Lung (tissue), 12 donors: ENCODE measurements around the gene CACNB4. TPM values are rescaled to one million over a fixed set of nuclear protein-coding genes. Genes with fewer than 3 reads are reported as not detected.

ENCODE experiments used
- ATAC-seq: fragments of 200-7000 bp; cut with Tn5 transposase; one replicate; pipeline ENCODE4 v1.9.1; 2020; ENCODE audit warnings: moderate number of reproducible peaks; ENCODE audit not compliant: insufficient read depth, low FRiP score
- DNase-seq, 3 donors: peaks; one replicate each; pipeline ENCODE4 v3.0.0-alpha.2; 2013 to 2017
- H3K27ac ChIP-seq, 2 donors: one replicate each; pipeline ENCODE4 v1.5.1; 2013; ENCODE audit warnings: mild to moderate bottlenecking in 2 of 2, moderate library complexity in 2 of 2, control low read depth in 1 of 2, inconsistent platforms in 1 of 2, low read depth in 1 of 2, low read length in 1 of 2
- H3K27me3 ChIP-seq, 3 donors: one replicate each; pipeline ENCODE4 v1.5.1; 2013; ENCODE audit warnings: low read length in 2 of 3; ENCODE audit not compliant: control insufficient read depth in 3 of 3, insufficient read depth in 3 of 3
- H3K36me3 ChIP-seq, 4 donors: one replicate each; pipeline ENCODE4 v1.5.1; 2013; ENCODE audit warnings: low read length in 4 of 4, mild to moderate bottlenecking in 1 of 4, moderate library complexity in 1 of 4; ENCODE audit not compliant: control insufficient read depth in 4 of 4, insufficient read depth in 4 of 4
- H3K4me1 ChIP-seq, 5 donors: one replicate each; pipeline ENCODE4 v1.5.1; 2013; ENCODE audit warnings: low read length in 5 of 5, mild to moderate bottlenecking in 2 of 5, moderate library complexity in 1 of 5; ENCODE audit not compliant: control insufficient read depth in 5 of 5, insufficient read depth in 5 of 5
- H3K4me3 ChIP-seq: one replicate; pipeline ENCODE4 v1.5.1; 2013; ENCODE audit warnings: mild to moderate bottlenecking, control low read depth, moderate library complexity
- H3K9ac ChIP-seq, 2 donors: one replicate each; pipeline ENCODE4 v1.5.1; 2013; ENCODE audit warnings: low read length in 2 of 2, control low read depth in 1 of 2; ENCODE audit not compliant: insufficient read depth in 1 of 2
- H3K9me3 ChIP-seq, 4 donors: one replicate each; pipeline ENCODE4 v1.5.1; 2013; ENCODE audit warnings: low read length in 3 of 4, mild to moderate bottlenecking in 1 of 4, moderate library complexity in 1 of 4; ENCODE audit not compliant: control insufficient read depth in 4 of 4, insufficient read depth in 3 of 4
- WGBS, 2 donors: extraction: QIAGEN DNeasy Blood & Tissue Kit; methylation state at CpG; one replicate each; pipeline ENCODE4 v1.1.7; 2013; 5-methylcytosine and 5-hydroxymethylcytosine counted together
- polyA plus RNA-seq, 2 donors: library from polyadenylated mRNA; stranded (reverse); fragments of 200-250 nt; gene quantifications; one replicate each; pipeline ENCODE4 v1.2.1, GENCODE V29; 2013
- total RNA-seq, 2 donors: library from RNA; depleted of rRNA in 1 of 2; stranded (reverse); fragments of >200 nt in 1 of 2; gene quantifications; one replicate each; pipeline ENCODE4 v1.2.1, GENCODE V29; 2014 to 2021
- TF ChIP-seq, protein P1 (sequence below): IDR thresholded peaks from 2 replicates; pipeline ENCODE4 v1.5.1; 2012; ENCODE audit warnings: mild to moderate bottlenecking; ENCODE audit errors: control extremely low read depth, extremely low read depth
- donor health status: control.
- donor health status: control.
- donor health status: Bipolar disorder and iron deficiency.
- donor health status: healthy.
- donor health status: DM: yes; HTN: yes; CAD: no.

The CACNB4 gene
- total and polyA plus RNA-seq, 4 donors = 0.57 to 10.9 (median 5.5) TPM

DNA sequence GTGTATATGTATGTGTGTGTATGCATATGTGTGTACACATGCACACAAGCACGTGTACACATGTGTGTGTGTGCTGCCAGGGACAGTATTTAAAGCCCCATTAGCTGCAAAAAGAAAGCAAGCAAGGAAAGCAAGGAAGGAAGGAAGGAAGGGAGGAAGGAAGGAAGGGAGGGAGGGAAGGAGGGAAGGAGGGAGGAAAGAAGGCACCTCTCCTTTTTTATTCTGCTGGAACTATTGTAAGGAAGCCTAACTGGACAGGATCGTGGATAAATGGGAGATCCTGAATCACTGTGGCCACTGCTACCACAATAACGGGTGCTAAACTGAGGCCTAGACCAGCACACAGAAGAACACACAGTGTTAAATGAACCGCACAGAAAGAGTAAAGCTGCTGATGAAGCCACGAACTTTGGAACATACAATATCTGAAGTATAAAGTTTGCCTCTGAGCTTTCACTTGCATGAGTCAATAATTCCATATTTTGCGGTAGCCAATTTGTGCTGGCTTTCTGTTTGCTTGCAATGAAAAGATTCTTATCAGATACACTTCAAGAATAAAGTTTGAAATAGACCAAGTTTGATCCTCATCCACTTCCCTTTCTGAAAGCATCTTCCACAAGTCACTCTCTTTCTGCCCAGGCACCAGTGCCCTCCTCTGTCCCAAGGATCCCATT lies 15.5 kb downstream of the CACNB4 start:
- Histone ChIP-seq H3K4me3 (no peak overlapping the region), H3K9me3 (no peaks in the 10 kb centered on the region), H3K36me3 (no peaks in the 10 kb centered on the region), H3K9ac (no peak overlapping the region), H3K27ac (no peak overlapping the region), H3K4me1 (no peaks in the 10 kb centered on the region), H3K27me3 (no peaks in the 10 kb centered on the region)
- DNase-seq (no peak), ATAC-seq (no peak)
- TF ChIP-seq, protein P1, sequence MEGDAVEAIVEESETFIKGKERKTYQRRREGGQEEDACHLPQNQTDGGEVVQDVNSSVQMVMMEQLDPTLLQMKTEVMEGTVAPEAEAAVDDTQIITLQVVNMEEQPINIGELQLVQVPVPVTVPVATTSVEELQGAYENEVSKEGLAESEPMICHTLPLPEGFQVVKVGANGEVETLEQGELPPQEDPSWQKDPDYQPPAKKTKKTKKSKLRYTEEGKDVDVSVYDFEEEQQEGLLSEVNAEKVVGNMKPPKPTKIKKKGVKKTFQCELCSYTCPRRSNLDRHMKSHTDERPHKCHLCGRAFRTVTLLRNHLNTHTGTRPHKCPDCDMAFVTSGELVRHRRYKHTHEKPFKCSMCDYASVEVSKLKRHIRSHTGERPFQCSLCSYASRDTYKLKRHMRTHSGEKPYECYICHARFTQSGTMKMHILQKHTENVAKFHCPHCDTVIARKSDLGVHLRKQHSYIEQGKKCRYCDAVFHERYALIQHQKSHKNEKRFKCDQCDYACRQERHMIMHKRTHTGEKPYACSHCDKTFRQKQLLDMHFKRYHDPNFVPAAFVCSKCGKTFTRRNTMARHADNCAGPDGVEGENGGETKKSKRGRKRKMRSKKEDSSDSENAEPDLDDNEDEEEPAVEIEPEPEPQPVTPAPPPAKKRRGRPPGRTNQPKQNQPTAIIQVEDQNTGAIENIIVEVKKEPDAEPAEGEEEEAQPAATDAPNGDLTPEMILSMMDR = no peak
- WGBS, 2 donors = 84 to 90% methylated on average over 6 of the region's 6 CpGs

DNA sequence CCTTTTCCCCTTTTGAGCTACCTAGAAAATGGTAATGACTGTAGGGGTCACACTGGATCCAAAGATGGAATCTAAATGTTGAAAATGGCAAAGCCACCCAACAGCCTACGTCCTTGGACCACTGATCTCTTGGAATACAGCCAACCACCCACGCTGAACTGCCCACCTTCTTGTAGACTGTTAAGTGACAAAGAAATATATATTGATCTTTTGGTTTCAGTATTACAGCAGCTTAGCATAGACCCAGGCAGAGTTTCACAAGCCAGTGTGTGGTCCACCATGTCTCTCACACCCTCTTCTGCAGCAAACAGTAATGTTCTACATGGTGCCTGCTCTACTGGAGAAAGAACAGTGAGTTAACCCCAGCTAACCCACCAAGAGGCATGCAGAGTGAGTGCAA lies 20.2 kb downstream of the CACNB4 start:
- ATAC-seq = no peak
- H3K9me3 ChIP-seq = peaks cover 0 to 2% (median 0%) of the 10 kb centered on the region in 4 donors
- 85 to 87% methylated on average over 2 of the region's 2 CpGs for WGBS, 2 donors

GRCh38 chr2:152078023-152078422 lies 20.8 kb downstream of the CACNB4 start:
- H3K9ac ChIP-seq = no peak overlapping the region
- TF ChIP-seq, protein P1 = no peak
- H3K4me3 ChIP-seq = no peak overlapping the region
- ATAC-seq (no peak), DNase-seq (no peak)
- H3K27ac ChIP-seq = no peak overlapping the region
- no peaks in the 10 kb centered on the region for H3K4me1 ChIP-seq
- H3K9me3 ChIP-seq = peaks cover 0 to 2% (median 0%) of the 10 kb centered on the region in 4 donors
- H3K36me3 ChIP-seq = no peaks in the 10 kb centered on the region
- 96 to 98% methylated on average over 9 of the region's 9 CpGs for WGBS, 2 donors
- no peaks in the 10 kb centered on the region for H3K27me3 ChIP-seq

More for the DNA sequence above, 20.2 kb downstream of the CACNB4 start:
- Histone ChIP-seq H3K27ac (no peak overlapping the region), H3K36me3 (no peaks in the 10 kb centered on the region), H3K9ac (no peak overlapping the region), H3K27me3 (no peaks in the 10 kb centered on the region), H3K4me1 (no peaks in the 10 kb centered on the region), H3K4me3 (no peak overlapping the region)
- no peak for DNase-seq
- TF ChIP-seq, protein P1 = no peak
